NCI-H146 (cell line): ENCODE data around the gene WDR33.
A peak's percentile ranks its signal among the peaks of the same experiment; 100 is the strongest.
"Not testable (repeated sequence)": the region's sequence is repeated elsewhere in the genome, so short reads cannot be mapped to it uniquely, and the experiment has no call there.

Experiments
- DNase-seq: peaks from one replicate; lab custom pipeline; 2025; lab: John Stamatoyannopoulos, UW

Gene WDR33

GRCh38 chr2:127763776-127764175 lies 47.2 kb downstream of the WDR33 start:
- DNase-seq = no peak

GRCh38 chr2:127762846-127763245 lies 48.1 kb downstream of the WDR33 start:
- no peak for DNase-seq

GRCh38 chr2:127762441-127762840 lies 48.5 kb downstream of the WDR33 start:
- no peak for DNase-seq

- DNase-seq = no peak
Observed at GRCh38 chr2:127759931-127760330, 51.0 kb downstream of the WDR33 start.

- no peak for DNase-seq
Observed at GRCh38 chr2:127754186-127754585, 56.8 kb downstream of the WDR33 start.

GRCh38 chr2:127753374-127753773 lies 57.6 kb downstream of the WDR33 start:
- DNase-seq = no peak

GRCh38 chr2:127749537-127749936 lies 61.4 kb downstream of the WDR33 start:
- DNase-seq = not testable (repeated sequence)

GRCh38 chr2:127747621-127748020 lies 63.4 kb downstream of the WDR33 start:
- no peak for DNase-seq

GRCh38 chr2:127743477-127744026 lies 67.4 kb downstream of the WDR33 start:
- no peak for DNase-seq

- DNase-seq = peak; percentile 81
Observed at GRCh38 chr2:127740665-127741288, 70.2 kb downstream of the WDR33 start.

- DNase-seq = no peak
Observed at GRCh38 chr2:127739800-127740199, 71.2 kb downstream of the WDR33 start.

GRCh38 chr2:127737892-127738291 lies 73.1 kb downstream of the WDR33 start:
- no peak for DNase-seq

GRCh38 chr2:127735537-127736399 lies 75.2 kb downstream of the WDR33 start:
- no peak for DNase-seq

- no peak for DNase-seq
Observed at GRCh38 chr2:127735044-127735443, 75.9 kb downstream of the WDR33 start.

GRCh38 chr2:127733816-127734537 lies 77.0 kb downstream of the WDR33 start:
- DNase-seq = no peak

GRCh38 chr2:127733113-127733815 lies 77.7 kb downstream of the WDR33 start:
- no peak for DNase-seq

- no peak for DNase-seq
Observed at GRCh38 chr2:127726158-127726880, 84.7 kb downstream of the WDR33 start.

GRCh38 chr2:127722807-127723206 lies 88.2 kb downstream of the WDR33 start:
- no peak for DNase-seq

- no peak for DNase-seq
Observed at GRCh38 chr2:127721978-127722355, 89.0 kb downstream of the WDR33 start.

GRCh38 chr2:127721311-127721977 lies 89.5 kb downstream of the WDR33 start:
- no peak for DNase-seq
